HG03558 (cell line): ENCODE results near the gene DNAH17.

Source experiments
- ATAC-seq: cut with Tn5 transposase; IDR thresholded peaks from one replicate; pipeline ENCODE4 v1.9.1; 2021; ENCODE audit warnings: moderate number of reproducible peaks; ENCODE audit not compliant: unreplicated experiment; ENCODE audit errors: extremely low read depth

The DNAH17 gene

GRCh38 chr17:78387977-78388941, 188.9 kb downstream of the DNAH17 start:
- no peak for ATAC-seq

GRCh38 chr17:78384479-78385175, 192.6 kb downstream of the DNAH17 start:
- no peak for ATAC-seq

- ATAC-seq, result no peak
Observed at GRCh38 chr17:78383725-78384471, 193.3 kb downstream of the DNAH17 start.

GRCh38 chr17:78381601-78382232, 195.5 kb downstream of the DNAH17 start:
- ATAC-seq, result no peak

GRCh38 chr17:78380370-78380769, 196.8 kb downstream of the DNAH17 start:
- no peak for ATAC-seq

GRCh38 chr17:78379131-78379491, 198.1 kb downstream of the DNAH17 start:
- ATAC-seq, result no peak

GRCh38 chr17:78378225-78379130, 198.7 kb downstream of the DNAH17 start, which contains the start of gene PGS1:
Gene PGS1 (plus strand): TSS chr17:78378649. CDS start chr17:78378666, 17 bp downstream.
- no peak for ATAC-seq

GRCh38 chr17:78377858-78378224, 199.4 kb downstream of the DNAH17 start:
- ATAC-seq, result no peak

- ATAC-seq, result no peak
Observed at GRCh38 chr17:78376161-78376560, 201.0 kb downstream of the DNAH17 start.

GRCh38 chr17:78375401-78376151, 201.6 kb downstream of the DNAH17 start:
- ATAC-seq, result no peak

GRCh38 chr17:78374631-78375274, 202.4 kb downstream of the DNAH17 start:
- ATAC-seq, result no peak

- ATAC-seq, result no peak
Observed at GRCh38 chr17:78374189-78374588, 203.0 kb downstream of the DNAH17 start.
